ENCODE results near the gene BPHL.
"Not testable (repeated sequence)": the region's sequence is repeated elsewhere in the genome, so short reads cannot be mapped to it uniquely, and the experiment has no call there.

BPHL gene

GRCh38 chr6:3157131-3157933 is 38.8 kb downstream of the BPHL start, which contains the start of gene TUBB2A:
TUBB2A (minus strand) TSS chr6:3157544; CDS start chr6:3157463, 81 bp downstream.
- DNase-seq = peak in 1 of 2 donors; percentile 63

GRCh38 chr6:3159805-3160781 is 41.6 kb downstream of the BPHL start:
- DNase-seq = no peak

GRCh38 chr6:3162067-3162497 is 43.6 kb downstream of the BPHL start:
- DNase-seq = no peak

- peak; percentile 27 to 64 for DNase-seq
Measured at GRCh38 chr6:3162565-3163247, 44.2 kb downstream of the BPHL start.

- DNase-seq = no peak
Measured at GRCh38 chr6:3163248-3163594, 44.7 kb downstream of the BPHL start.

- no peak for DNase-seq
Measured at GRCh38 chr6:3164388-3164787, 45.9 kb downstream of the BPHL start.

- no peak for DNase-seq
Measured at GRCh38 chr6:3165631-3166534, 47.4 kb downstream of the BPHL start.

GRCh38 chr6:3166535-3167225 is 48.2 kb downstream of the BPHL start:
- DNase-seq = not testable (repeated sequence)

- not testable (repeated sequence) for DNase-seq
Measured at GRCh38 chr6:3168046-3168445, 49.5 kb downstream of the BPHL start.

GRCh38 chr6:3170676-3171075 is 52.2 kb downstream of the BPHL start:
- DNase-seq = not testable (repeated sequence)

- DNase-seq = not testable (repeated sequence)
Measured at GRCh38 chr6:3171313-3172175, 53.0 kb downstream of the BPHL start.

GRCh38 chr6:3172789-3173188 is 54.3 kb downstream of the BPHL start:
- DNase-seq = not testable (repeated sequence)

GRCh38 chr6:3173636-3174089 is 55.2 kb downstream of the BPHL start:
- not testable (repeated sequence) for DNase-seq

- DNase-seq = no peak
Measured at GRCh38 chr6:3175715-3176402, 57.3 kb downstream of the BPHL start.

- DNase-seq = peak; percentile 26 to 34
Measured at GRCh38 chr6:3176562-3177355, 58.2 kb downstream of the BPHL start.

- not testable (repeated sequence) for DNase-seq
Measured at GRCh38 chr6:3178666-3179065, 60.2 kb downstream of the BPHL start.

GRCh38 chr6:3179945-3180344 is 61.4 kb downstream of the BPHL start:
- not testable (repeated sequence) for DNase-seq

GRCh38 chr6:3181105-3181504 is 62.6 kb downstream of the BPHL start:
- no peak for DNase-seq

GRCh38 chr6:3183066-3183465 is 64.6 kb downstream of the BPHL start:
- DNase-seq = no peak

Data from bone marrow (tissue), 2 donors.